GM10248 (cell line): Measurements from ENCODE around the gene SGCE.

Source experiments
- CTCF ChIA-PET: fragments of 300-600 bp; sonication (Branson Sonifier 250); formaldehyde crosslinking; extraction: SDS; loops from one replicate; lab custom pipeline; 2021; ENCODE audit warnings: antibody characterized with exemption; lab: Yijun Ruan, JAX
- POLR2A ChIA-PET: fragments of 350-650 bp; sonication (Branson Sonifier 250); formaldehyde crosslinking; extraction: SDS; loops from one replicate; lab custom pipeline; 2020; ENCODE audit warnings: antibody characterized with exemption; lab: Yijun Ruan, JAX
- DNase-seq: peaks from one replicate; pipeline ENCODE4 v3.0.0; 2012; ENCODE audit errors: extremely low spot score
- CTCF ChIP-seq: IDR thresholded peaks from 2 replicates; pipeline ENCODE4 v1.5.1; 2012; ENCODE audit warnings: mild to moderate bottlenecking, low read depth; ENCODE audit errors: extremely low read depth, missing control alignments, control extremely low read depth

The SGCE gene

GRCh38 chr7:94571816-94572215 is 84.1 kb downstream of the SGCE start:
- TF ChIP-seq CTCF: no peak
- DNase-seq: no peak
- ChIA-PET POLR2A (no interaction called here), CTCF (interaction anchor here (1.4 to 2.1 kb wide), 2 partner anchors 10 to 19 kb away, joined by 4 read pairs; no protein-coding TSS in a partner anchor)

DNA sequence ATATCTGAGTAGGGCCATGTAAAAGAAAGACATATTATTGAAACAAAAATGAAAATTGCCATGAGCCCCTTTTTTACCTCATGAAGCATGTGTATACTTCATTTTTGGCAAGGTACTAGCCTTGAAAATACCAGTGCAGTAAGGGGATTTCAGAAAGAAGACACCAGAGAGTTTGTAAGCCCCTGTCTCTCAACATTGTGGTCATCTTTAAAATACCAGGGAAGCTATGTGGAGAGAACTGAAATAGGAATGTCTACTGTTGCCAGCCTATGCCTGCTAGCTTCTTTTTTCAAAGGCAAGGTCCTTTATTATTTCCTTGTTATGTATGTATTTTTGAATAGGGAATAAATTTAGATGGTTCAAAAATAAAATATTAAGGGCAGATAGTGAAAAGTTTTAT is 88.5 kb downstream of the SGCE start:
- ChIA-PET POLR2A (no interaction called here), CTCF (no interaction called here)
- DNase-seq: no peak
- no peak for TF ChIP-seq CTCF

GRCh38 chr7:94565247-94565894 is 90.6 kb downstream of the SGCE start:
- TF ChIP-seq CTCF: no peak
- no peak for DNase-seq
- CTCF ChIA-PET: interaction anchor here (1.0 to 1.7 kb wide), 4 partner anchors 14 to 23 kb away, joined by 3 to 4 read pairs (median 4); no protein-coding TSS in a partner anchor
- POLR2A ChIA-PET: no interaction called here

DNA sequence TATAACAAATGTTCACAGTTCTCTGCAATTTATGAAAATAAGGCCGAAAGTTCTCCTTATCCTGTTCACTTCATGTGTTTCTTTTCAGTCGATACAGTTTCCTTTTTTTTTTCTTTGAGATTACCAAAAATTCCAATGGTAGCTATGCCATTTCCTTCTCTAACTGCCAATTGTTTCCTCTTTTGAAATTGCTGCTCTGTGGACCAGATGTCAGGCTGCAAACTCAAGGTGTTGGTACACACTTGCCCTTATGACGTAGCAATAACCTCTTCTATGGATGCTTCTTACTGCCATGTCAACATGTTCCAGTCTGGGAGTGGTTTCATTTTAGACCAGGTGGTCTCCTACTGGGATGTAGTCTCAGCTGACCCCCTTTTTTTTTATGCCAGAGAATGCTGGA is 93.4 kb downstream of the SGCE start:
- ChIA-PET POLR2A (no interaction called here), CTCF (no interaction called here)
- DNase-seq: no peak
- no peak for TF ChIP-seq CTCF

DNA sequence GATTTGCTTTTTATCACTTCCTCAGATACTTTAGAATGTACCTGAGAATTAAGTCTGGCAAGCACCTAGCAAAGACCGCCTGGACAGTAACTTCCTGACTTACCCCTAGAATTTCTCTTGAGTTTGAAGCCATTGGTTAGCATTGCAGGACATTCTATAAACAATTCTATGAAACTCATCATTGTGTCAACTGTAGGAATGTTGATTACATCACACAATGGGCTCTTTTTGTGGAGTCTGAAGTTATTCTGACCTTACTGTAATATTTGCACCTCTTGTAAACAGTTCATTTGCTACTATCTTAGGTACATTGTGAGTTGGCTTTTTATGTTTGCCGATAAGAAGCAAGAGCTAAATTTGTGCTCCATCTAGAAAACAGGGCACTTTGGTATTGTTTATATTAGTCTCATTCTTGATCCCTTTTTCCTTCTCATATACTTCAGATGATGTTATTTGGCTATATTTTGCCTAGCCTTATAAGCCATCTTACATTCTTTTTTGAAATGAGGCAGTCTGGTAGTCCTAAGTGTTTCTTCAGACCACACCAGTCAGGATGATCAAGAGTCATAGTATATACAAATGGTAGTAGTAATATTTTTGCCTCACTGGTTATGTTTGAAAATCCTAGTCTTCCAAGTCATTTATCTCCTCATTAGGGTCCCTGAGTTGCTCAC is 94.0 kb downstream of the SGCE start:
- DNase-seq: no peak
- CTCF ChIA-PET: interaction anchor here (1.5 kb wide), 1 partner anchor 9 kb away, joined by 4 read pairs; no protein-coding TSS in a partner anchor
- TF ChIP-seq CTCF: no peak
- POLR2A ChIA-PET: no interaction called here

DNA sequence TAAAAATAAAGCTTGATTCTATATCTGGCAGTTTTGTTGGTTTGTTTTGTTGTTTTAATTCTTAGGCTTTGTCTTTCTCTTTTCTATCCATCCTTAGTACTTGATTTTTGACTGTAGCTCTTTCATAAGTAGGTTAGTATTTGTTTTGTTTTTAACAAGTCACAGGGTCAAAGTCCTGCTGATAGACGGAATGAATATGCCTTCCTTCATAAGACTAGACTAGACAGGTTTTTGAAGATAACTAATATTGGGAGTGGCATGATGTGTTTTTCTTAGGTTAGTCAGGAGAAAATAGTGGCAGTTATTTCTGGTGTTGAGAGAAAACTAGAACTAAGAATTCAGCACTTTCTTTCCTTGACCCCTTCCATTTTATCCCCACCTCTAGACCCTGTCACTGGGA is 96.0 kb downstream of the SGCE start:
- no peak for DNase-seq
- ChIA-PET POLR2A (no interaction called here), CTCF (no interaction called here)

More for the DNA sequence above, 96.0 kb downstream of the SGCE start:
- no peak for TF ChIP-seq CTCF
